Glutamatergic neuron (in vitro differentiated cells): ENCODE measurements around the gene EPHX1. TPM values are rescaled to one million over a fixed set of nuclear protein-coding genes. Genes with fewer than 3 reads are reported as not detected.

ENCODE experiments used
- DNase-seq: peaks from one replicate; pipeline ENCODE4 v3.0.0; 2022
- H3K27ac Mint-ChIP-seq: one replicate; pipeline ENCODE4 v1.8.0; 2020; ENCODE audit warnings: mild to moderate bottlenecking, mixed read lengths, inconsistent platforms; ENCODE audit not compliant: unreplicated experiment
- H3K27me3 Mint-ChIP-seq: one replicate; pipeline ENCODE4 v1.8.0; 2020; ENCODE audit warnings: mild to moderate bottlenecking, moderate library complexity, mixed read lengths, inconsistent platforms; ENCODE audit not compliant: unreplicated experiment
- H3K36me3 Mint-ChIP-seq: one replicate; pipeline ENCODE4 v1.8.0; 2020; ENCODE audit warnings: mild to moderate bottlenecking, mixed read lengths, inconsistent platforms; ENCODE audit not compliant: unreplicated experiment
- H3K4me1 Mint-ChIP-seq: one replicate; pipeline ENCODE4 v1.8.0; 2020; ENCODE audit warnings: mild to moderate bottlenecking, low read depth, mixed read lengths, inconsistent platforms; ENCODE audit not compliant: unreplicated experiment
- H3K4me3 Mint-ChIP-seq: one replicate; pipeline ENCODE4 v1.8.0; 2020; ENCODE audit warnings: mild to moderate bottlenecking, mixed read lengths, inconsistent platforms; ENCODE audit not compliant: unreplicated experiment
- H3K9me3 Mint-ChIP-seq: one replicate; pipeline ENCODE4 v1.8.0; 2020; ENCODE audit warnings: mild to moderate bottlenecking, moderate library complexity, mixed read lengths, inconsistent platforms; ENCODE audit not compliant: unreplicated experiment
- total RNA-seq: library from RNA; stranded (reverse); fragmentation: NEBNext Ultra II Directional; extraction: Animal tissue kit (Norgen Biotek cat#: 25700); gene quantifications from one replicate; pipeline ENCODE4 v1.2.1, GENCODE V29; 2021; ENCODE audit not compliant: unreplicated experiment
- TF ChIP-seq, protein P1 (sequence below): fragments of 200-600 bp; sonication (generic); IDR thresholded peaks from one replicate; pipeline ENCODE4 v1.5.0; 2021; ENCODE audit not compliant: partially characterized antibody, unreplicated experiment

Gene EPHX1
- total RNA-seq, 1 donor from 2014 or later: 60.4 TPM

DNA sequence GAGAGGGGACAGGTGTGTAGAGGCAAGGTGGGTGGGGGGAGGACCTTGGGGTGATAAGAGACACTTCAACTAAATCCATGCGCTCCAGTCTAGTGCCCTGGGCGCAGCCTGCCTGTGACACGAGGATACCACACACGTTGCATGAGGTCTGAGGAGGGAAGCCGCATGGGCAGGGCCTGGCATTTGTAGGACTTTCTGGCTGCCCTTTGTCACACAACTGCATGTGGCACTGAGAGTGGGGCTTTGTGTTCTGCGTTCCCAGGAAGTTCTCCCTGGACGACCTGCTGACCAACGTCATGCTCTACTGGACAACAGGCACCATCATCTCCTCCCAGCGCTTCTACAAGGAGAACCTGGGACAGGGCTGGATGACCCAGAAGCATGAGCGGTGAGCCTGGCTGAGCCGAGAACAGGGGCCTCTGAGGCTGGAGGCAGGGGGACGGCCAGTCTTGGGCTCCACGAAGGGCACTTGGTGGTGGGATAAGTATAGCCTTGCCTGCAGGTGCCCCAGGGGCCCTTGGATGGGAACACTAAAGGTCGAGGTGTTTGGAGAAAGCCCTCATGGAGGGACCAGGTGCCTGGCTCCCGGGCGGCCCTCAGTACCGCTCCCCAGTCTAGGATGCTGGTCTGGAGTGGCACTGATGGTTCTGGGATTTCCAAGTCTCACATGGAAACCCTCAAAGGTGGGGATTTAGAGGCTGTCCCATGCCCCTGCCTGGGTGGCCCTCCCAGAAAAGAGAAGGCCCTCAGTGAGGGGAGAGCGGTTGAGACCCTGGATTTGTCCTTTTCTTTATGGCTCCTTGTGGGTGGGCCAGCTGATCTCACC, 34.5 kb downstream of the EPHX1 start:
- peaks cover 8% of the 10 kb centered on the region for H3K9me3 Mint-ChIP-seq
- H3K27ac Mint-ChIP-seq: no peak overlapping the region
- H3K4me1 Mint-ChIP-seq: peaks cover 16% of the 10 kb centered on the region
- H3K36me3 Mint-ChIP-seq: peaks cover under 1% of the 10 kb centered on the region
- peaks cover 5% of the 10 kb centered on the region for H3K27me3 Mint-ChIP-seq
- DNase-seq: no peak
- TF ChIP-seq, protein P1, sequence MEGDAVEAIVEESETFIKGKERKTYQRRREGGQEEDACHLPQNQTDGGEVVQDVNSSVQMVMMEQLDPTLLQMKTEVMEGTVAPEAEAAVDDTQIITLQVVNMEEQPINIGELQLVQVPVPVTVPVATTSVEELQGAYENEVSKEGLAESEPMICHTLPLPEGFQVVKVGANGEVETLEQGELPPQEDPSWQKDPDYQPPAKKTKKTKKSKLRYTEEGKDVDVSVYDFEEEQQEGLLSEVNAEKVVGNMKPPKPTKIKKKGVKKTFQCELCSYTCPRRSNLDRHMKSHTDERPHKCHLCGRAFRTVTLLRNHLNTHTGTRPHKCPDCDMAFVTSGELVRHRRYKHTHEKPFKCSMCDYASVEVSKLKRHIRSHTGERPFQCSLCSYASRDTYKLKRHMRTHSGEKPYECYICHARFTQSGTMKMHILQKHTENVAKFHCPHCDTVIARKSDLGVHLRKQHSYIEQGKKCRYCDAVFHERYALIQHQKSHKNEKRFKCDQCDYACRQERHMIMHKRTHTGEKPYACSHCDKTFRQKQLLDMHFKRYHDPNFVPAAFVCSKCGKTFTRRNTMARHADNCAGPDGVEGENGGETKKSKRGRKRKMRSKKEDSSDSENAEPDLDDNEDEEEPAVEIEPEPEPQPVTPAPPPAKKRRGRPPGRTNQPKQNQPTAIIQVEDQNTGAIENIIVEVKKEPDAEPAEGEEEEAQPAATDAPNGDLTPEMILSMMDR: no peak
- no peak overlapping the region for H3K4me3 Mint-ChIP-seq

DNA sequence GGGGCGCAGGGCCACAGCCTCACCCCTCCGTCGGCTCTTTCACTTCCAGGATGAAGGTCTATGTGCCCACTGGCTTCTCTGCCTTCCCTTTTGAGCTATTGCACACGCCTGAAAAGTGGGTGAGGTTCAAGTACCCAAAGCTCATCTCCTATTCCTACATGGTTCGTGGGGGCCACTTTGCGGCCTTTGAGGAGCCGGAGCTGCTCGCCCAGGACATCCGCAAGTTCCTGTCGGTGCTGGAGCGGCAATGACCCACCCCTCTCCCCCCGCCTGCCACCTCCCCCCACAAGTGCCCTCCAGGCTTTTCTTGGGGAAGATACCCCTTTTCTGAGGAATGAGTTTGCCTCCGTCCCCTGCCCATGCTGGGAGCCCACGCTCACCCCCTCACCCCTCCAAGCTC, 35.2 kb downstream of the EPHX1 start:
- no peak for DNase-seq
- H3K4me1 Mint-ChIP-seq: peaks cover 16% of the 10 kb centered on the region
- H3K27me3 Mint-ChIP-seq: peaks cover 6% of the 10 kb centered on the region
- H3K9me3 Mint-ChIP-seq: peaks cover 8% of the 10 kb centered on the region
- TF ChIP-seq, protein P1: no peak
- H3K4me3 Mint-ChIP-seq: no peak overlapping the region
- H3K27ac Mint-ChIP-seq: no peak overlapping the region
- peaks cover 7% of the 10 kb centered on the region for H3K36me3 Mint-ChIP-seq

DNA sequence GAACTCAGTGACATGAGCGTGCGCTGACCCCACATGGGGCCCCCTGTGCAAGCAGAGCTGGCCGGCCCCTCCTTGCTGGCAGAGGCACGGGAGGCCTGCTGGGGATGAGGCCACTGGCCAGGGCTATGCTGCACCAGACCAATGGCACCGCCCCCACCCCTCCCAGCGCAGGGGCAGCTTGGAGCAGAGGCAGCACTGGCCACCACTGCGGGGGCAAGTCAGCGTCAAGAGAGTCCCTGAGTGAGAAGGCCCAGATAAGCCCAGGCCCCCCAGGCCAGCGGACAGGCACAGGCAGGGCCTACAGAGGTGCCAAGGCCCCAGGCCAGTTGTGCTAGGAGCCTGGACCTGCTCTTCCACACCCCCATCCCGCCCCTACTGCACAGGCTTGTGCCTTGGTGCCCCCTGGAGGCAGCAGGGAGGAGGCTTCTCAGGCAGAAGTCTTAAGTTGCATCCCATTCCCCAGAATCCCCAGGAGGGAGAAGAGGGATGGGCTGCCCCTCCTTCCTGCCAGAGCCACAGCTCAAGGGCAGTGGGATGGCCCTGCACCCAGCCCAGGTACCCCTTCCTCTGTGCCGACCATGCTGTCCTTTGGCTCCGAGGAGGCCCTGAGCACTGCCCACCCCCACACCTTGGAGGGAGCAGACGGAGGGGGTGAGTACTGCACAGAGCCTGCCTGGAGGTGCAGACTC, 35.8 kb downstream of the EPHX1 start:
- Mint-ChIP-seq H3K27me3 (peaks cover 9% of the 10 kb centered on the region), H3K9me3 (peaks cover 8% of the 10 kb centered on the region), H3K36me3 (peaks cover 10% of the 10 kb centered on the region), H3K4me3 (no peak overlapping the region), H3K27ac (no peak overlapping the region), H3K4me1 (peaks cover 16% of the 10 kb centered on the region)
- peak; percentile 88 for DNase-seq
- TF ChIP-seq, protein P1: peak; percentile 66

GRCh38 chr1:225846331-225847310, 36.7 kb downstream of the EPHX1 start:
- TF ChIP-seq, protein P1: no peak
- Mint-ChIP-seq H3K4me3 (no peak overlapping the region), H3K4me1 (peaks cover 16% of the 10 kb centered on the region), H3K36me3 (peaks cover 10% of the 10 kb centered on the region), H3K9me3 (peaks cover 8% of the 10 kb centered on the region), H3K27ac (no peak overlapping the region), H3K27me3 (peaks cover 12% of the 10 kb centered on the region)
- no peak for DNase-seq
